ENCODE measurements around the gene OSBPL2.

The OSBPL2 gene

GRCh38 chr20:62201173-62202082 is 36.9 kb upstream of the OSBPL2 start:
- no peak for DNase-seq (ENCODE audit: extremely low read depth, low read depth)
- H3K4me3 ChIP-seq (replicated peaks; ENCODE audit: low read depth, low read length) = no peak overlapping the region
- TF ChIP-seq, protein P1, sequence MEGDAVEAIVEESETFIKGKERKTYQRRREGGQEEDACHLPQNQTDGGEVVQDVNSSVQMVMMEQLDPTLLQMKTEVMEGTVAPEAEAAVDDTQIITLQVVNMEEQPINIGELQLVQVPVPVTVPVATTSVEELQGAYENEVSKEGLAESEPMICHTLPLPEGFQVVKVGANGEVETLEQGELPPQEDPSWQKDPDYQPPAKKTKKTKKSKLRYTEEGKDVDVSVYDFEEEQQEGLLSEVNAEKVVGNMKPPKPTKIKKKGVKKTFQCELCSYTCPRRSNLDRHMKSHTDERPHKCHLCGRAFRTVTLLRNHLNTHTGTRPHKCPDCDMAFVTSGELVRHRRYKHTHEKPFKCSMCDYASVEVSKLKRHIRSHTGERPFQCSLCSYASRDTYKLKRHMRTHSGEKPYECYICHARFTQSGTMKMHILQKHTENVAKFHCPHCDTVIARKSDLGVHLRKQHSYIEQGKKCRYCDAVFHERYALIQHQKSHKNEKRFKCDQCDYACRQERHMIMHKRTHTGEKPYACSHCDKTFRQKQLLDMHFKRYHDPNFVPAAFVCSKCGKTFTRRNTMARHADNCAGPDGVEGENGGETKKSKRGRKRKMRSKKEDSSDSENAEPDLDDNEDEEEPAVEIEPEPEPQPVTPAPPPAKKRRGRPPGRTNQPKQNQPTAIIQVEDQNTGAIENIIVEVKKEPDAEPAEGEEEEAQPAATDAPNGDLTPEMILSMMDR (IDR thresholded peaks at IDR 0.05; ENCODE audit: low read depth, low read length, missing control alignments) = no peak

- TF ChIP-seq, protein P1 (IDR thresholded peaks at IDR 0.05; ENCODE audit: low read depth, low read length, missing control alignments) = no peak
- no peak overlapping the region for H3K4me3 ChIP-seq (replicated peaks; ENCODE audit: low read depth, low read length)
- no peak for DNase-seq (ENCODE audit: extremely low read depth, low read depth)
Measured at GRCh38 chr20:62202083-62202395, 36.3 kb upstream of the OSBPL2 start.

DNA sequence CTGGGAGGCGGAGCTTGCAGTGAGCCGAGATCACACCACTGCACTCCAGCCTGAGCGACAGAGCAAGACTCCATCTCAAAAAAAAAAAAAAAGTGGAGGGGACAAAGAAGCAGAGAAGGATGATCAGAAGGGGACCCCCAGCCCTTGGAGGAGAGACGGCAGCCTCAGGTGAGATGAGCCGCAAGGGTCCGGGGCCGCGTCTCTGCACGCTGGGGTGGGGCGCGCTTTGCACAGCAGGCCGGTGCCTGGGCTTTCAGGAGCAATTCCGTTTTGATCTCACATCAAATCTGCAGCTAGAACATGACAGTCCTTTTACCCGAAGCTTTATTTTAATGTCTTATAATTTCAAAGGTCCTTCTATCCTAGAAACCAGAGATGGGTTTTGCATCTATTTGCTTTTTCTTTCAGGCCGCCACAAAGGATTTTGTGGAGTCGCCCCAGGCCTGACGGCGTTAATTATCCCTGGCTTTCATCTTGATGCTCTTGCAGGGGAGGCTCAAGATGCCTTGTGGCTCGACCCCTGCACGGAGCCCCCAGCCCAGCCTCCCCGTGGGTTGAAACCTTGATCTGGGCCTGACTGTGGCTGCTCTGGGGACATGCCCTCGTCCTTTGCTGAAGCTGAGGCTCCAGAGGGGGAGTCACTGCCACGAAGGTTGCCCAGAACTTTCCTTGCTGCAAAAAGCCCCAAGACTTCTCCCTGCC is 35.5 kb upstream of the OSBPL2 start:
- no peak for DNase-seq (ENCODE audit: extremely low read depth, low read depth)
- H3K4me3 ChIP-seq (replicated peaks; ENCODE audit: low read depth, low read length) = no peak overlapping the region
- TF ChIP-seq, protein P1 (IDR thresholded peaks at IDR 0.05; ENCODE audit: low read depth, low read length, missing control alignments) = no peak

DNA sequence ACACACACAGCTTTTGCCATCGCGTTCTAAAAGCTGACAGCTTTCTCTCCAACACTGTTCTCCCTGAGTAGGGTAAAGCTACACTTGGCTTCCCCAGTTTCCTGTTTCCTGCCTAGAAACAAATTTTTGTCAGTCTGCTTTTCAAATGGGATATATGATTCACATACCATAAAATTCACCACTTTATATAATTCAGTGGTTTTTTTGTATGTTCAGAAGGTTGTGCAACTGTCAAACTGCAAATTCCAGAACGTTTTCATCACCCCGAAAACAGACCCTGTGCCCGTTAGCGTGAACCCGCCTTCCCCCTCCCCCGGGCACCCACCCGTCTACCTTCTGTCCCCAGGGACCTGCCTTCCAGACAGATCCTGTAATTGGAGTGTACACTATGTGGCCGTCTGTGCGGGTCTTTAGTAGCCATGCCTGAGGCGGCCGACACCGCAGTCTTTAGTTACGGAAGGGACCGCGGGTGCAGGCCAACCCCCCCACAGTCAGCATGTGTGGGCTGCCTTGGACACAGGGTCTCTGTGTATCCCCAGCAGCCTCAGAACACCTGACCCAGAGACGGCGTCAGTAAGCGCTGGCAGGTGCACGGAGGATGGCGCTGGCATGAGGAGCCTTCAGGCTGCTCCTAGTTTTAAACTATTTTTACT is 34.8 kb upstream of the OSBPL2 start:
- H3K4me3 ChIP-seq (replicated peaks; ENCODE audit: low read depth, low read length) = no peak overlapping the region
- TF ChIP-seq, protein P1 (IDR thresholded peaks at IDR 0.05; ENCODE audit: low read depth, low read length, missing control alignments) = no peak
- DNase-seq (ENCODE audit: extremely low read depth, low read depth) = no peak

DNA sequence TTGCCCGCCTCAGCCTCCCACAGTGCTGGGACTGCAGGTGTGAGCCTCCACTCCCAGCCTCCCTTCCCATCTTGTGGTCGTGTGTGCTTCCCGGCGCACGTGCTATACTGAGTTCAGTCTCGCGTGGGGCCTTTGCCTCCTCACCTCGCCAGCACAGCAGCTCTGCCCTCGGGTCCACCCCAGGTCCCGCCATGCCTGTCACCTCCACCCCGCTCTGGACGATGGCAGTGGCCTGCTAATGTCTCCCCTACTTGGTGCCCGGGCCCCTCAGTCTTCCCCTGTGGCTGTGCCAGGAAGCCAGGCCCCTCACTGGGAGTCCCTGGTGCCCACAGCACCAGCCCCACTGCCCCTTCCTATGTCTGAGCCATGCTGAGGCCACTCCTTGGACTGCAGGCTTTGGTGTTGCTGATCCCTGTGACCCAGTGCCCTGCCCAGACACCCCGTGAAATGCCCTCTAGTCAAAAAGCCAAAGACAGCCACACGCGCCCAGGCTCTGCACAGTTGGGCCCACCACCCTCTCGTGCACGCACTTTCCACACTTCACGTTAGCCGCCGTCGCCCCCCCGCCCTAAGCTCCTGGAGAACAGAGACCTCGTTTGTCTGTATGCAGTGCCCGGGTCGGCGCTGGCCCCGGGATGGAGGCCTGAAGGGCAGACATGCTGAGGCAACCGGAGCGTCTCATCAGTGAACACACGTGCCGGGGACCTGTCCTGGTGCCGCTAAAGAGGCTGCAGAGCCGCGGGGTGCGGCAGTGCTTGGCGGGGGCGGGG is 32.5 kb upstream of the OSBPL2 start:
- no peak overlapping the region for H3K4me3 ChIP-seq (replicated peaks; ENCODE audit: low read depth, low read length)
- DNase-seq (ENCODE audit: extremely low read depth, low read depth) = no peak
- TF ChIP-seq, protein P1 (IDR thresholded peaks at IDR 0.05; ENCODE audit: low read depth, low read length, missing control alignments) = no peak

DNA sequence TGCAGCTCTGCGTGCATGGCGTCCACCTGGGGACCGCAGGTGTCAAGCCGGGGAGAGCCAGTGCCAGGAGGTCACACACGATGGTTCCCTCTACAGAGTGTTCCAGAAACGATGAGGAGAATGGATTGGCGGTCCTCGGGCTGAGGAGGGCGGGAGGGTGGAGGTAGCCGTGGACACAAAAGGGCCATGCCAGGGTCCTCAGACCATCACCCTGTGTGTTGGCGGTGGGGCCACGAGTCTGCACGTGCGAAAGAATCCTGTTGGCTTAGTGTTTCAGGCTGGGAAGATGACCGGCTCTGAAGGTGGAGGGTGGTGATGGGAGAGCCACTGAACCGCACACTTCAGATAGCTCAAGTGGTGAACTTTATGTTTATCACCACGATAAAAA is 31.9 kb upstream of the OSBPL2 start:
- no peak for DNase-seq (ENCODE audit: extremely low read depth, low read depth)
- no peak overlapping the region for H3K4me3 ChIP-seq (replicated peaks; ENCODE audit: low read depth, low read length)
- TF ChIP-seq, protein P1 (IDR thresholded peaks at IDR 0.05; ENCODE audit: low read depth, low read length, missing control alignments) = no peak

All from HFF-Myc (cell line).